GM12875 (cell line): ENCODE results near the gene UVSSA.
A peak's percentile ranks its signal among the peaks of the same experiment; 100 is the strongest.
"Not testable (repeated sequence)": the region's sequence is repeated elsewhere in the genome, so short reads cannot be mapped to it uniquely, and the experiment has no call there.

Source experiments
- H3K4me3 ChIP-seq: one replicate; pipeline ENCODE4 v1.5.1; 2011; ENCODE audit warnings: low read depth, low read length, control low read depth
- TF ChIP-seq, protein P1 (sequence below): IDR thresholded peaks from 2 replicates; pipeline ENCODE4 v1.5.1; 2011; ENCODE audit warnings: low read depth, mild to moderate bottlenecking, control low read depth, inconsistent platforms, low read length, moderate library complexity, borderline replicate concordance; ENCODE audit not compliant: insufficient read depth

UVSSA gene

DNA sequence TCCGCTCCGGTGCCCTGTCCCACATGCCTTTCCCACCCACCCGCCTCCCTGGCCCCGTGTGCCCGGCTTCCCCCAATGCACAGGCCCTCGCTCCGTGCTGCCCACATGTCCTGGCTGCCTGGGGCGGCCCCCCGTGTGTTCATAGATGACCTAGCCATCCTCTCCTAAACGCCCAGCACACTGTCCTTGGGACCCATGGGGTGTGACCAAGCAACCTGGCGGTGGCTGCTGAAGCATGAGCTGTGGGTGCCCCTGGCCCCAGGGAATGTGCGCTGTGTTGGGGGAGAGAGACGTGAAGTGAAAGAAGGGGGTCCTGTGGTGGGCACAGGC is 29.0 kb upstream of the UVSSA start:
- TF ChIP-seq, protein P1, sequence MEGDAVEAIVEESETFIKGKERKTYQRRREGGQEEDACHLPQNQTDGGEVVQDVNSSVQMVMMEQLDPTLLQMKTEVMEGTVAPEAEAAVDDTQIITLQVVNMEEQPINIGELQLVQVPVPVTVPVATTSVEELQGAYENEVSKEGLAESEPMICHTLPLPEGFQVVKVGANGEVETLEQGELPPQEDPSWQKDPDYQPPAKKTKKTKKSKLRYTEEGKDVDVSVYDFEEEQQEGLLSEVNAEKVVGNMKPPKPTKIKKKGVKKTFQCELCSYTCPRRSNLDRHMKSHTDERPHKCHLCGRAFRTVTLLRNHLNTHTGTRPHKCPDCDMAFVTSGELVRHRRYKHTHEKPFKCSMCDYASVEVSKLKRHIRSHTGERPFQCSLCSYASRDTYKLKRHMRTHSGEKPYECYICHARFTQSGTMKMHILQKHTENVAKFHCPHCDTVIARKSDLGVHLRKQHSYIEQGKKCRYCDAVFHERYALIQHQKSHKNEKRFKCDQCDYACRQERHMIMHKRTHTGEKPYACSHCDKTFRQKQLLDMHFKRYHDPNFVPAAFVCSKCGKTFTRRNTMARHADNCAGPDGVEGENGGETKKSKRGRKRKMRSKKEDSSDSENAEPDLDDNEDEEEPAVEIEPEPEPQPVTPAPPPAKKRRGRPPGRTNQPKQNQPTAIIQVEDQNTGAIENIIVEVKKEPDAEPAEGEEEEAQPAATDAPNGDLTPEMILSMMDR: no peak
- no peak overlapping the region for H3K4me3 ChIP-seq

DNA sequence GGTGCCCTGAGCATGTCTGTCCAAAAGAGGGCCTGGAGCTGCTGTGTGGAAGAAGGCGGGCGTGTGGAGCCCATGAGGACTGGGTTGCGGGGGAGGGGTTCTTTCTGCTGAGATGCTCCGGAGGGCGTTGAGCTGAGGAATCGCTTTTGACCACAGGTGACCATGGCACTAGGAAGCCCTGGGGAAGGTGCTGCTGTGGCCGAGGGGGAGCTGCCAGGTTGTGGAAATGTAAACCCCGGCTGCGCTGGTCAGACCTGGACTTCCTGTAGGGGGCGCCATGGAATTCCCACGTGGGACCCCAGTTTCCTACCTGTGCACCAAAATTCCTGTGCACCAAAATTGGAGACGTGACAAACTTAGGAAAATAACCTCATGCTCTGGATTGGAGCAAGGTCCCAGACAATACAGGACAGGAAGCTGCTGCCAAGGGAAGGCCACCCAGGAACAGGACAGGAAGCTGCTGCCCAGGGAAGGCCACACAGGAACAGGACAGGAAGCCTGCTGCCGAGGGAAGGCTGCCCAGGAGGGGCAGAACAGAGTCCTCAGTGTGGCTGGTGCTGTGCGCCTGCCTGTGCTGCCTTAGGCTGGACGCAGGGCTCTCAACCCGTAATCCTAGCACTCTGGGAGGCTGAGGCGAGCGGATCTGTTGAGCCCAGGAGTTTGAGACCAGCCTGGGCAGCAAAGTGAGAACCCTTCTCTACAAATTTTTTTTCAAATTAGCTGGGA is 28.4 kb upstream of the UVSSA start:
- no peak overlapping the region for H3K4me3 ChIP-seq
- TF ChIP-seq, protein P1: peak; percentile 33; the same call in 1 of the 2 replicates

DNA sequence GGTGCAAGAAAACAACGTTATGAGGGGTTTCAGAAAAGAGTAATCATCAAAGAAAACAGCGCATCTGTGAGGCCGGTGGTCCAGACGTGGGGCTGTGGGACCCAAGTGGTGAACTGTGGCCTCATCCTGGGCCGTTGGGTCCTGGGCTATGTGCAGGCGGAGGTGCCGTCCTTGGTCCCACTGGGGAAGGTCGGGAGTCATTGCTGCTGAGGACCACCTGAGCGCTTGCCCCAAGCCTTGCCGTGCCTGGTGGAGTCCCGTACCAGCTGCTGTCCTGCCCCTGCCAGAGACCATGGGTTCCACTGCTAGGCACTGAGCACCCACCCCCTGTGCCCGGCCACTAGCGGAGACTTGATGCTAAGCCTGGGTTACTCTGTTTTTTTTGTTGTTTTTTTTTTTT is 25.5 kb upstream of the UVSSA start:
- TF ChIP-seq, protein P1: no peak

DNA sequence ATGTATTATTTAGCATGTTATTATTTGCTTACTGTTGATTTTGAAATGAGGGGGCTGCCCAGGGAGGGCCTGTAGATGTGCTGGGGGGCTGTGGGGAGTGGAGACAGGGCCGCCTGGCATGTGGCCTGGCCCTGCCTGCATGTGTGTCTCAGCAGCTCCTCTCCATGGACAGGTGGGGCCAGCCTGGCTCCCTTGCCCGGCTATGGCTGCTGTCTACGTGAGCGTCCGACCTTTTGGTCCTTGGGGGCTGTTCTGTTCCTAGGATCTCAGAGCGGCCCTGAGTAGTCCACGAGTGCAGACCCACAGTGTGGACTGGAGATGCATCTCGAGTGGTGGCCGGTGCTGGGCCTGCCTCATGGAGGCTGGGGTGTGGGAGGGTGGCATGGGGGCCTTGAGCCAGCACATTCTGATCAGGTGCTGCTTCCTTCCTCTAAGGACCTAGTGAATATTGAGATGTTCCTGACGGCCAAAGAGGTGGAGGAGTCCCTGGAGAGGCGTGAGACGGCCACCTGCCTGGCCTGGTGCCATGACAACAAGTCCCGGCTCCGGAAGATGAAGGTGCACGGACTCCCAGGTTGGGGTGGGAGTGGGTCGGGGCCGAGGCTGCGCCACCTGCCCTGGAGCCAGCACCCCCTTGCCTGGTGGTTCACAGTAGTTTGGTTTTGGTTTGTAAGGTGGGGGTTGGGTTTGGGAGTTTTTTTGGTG is 24.9 kb upstream of the UVSSA start:
- TF ChIP-seq, protein P1: no peak

More for the DNA sequence above, 25.5 kb upstream of the UVSSA start:
- H3K4me3 ChIP-seq: no peak overlapping the region

DNA sequence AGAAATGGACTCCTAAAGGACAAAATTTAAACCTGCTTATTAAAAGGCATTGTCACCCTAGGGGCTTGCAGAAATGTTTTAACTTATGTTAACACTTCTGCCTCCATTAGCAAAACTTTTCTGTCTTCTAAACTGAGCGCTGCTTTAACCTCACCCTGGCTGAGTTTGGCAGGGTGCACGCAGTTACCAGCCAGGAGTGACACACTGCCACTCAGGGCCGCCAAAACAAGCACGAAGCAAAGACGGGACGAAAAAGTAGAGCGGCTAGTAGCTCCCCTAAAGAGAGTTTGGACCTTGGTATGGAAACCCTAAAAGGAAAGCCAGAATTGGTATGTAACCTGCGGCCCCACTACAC is 23.8 kb upstream of the UVSSA start:
- TF ChIP-seq, protein P1: no peak
- H3K4me3 ChIP-seq: no peak overlapping the region

More for the DNA sequence above, 24.9 kb upstream of the UVSSA start:
- no peak overlapping the region for H3K4me3 ChIP-seq

DNA sequence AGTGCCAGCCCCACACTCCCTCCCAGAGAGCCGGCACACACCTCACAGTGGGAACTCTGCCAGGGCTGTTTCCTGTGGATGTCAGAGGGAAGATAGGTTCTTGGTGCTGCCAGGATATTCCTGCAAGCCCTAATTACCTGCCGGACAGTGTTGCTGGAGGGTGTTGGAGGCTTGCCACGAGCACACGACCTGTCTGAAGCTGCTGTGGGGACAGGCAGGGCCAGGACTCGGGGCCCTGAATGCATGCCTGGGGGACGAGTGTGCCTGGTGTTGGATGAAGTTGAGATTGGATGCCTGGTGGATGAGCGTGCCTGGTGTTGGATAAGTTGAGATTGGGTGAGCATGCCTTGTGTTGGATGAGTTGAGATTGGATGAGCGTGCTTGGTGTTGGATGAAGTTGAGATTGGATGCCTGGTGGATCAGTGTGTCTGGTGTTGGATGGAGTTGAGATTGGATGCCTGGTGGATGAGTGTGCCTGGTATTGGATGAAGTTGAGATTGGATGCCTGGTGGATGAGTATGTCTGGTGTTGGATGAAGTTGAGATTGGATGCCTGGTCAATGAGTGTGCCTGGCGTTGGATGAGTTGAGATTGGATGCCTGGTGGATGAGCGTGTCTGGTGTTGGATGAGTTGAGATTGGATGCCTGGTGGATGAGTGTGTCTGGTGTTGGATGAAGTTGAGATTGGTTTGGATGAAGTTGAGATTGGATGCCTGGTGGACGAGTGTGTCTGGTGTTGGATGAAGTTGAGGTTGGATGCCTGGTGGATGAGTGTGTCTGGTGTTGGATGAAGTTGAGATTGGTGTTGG is 23.2 kb upstream of the UVSSA start:
- TF ChIP-seq, protein P1: no peak
- H3K4me3 ChIP-seq: no peak overlapping the region

DNA sequence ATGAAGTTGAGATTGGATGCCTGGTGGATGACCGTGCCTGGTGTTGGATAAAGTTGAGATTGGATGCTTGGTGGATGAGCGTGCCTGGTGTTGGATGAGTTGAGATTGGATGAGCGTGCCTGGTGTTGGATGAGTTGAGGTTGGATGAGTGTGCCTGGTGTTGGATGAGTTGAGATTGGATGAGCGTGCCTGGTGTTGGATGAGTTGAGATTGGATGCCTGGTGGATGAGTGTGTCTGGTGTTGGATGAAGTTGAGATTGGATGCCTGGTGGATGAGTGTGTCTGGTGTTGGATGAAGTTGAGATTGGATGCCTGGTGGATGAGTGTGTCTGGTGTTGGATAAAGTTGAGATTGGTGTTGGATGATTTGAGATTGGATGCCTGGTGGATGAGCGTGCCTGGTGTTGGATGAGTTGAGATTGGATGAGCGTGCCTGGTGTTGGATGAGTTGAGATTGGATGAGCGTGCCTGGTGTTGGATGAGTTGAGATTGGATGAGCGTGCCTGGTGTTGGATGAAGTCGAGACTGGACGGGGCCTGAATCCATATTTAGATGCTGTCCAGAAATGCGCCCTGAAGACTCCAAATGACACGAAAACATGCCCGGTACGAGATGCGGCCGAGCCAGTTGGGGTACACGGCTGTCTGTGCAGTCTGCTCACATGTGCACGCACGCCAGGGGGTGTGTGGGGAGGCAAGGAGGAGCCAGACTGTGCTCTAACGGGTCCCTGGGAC is 22.4 kb upstream of the UVSSA start:
- H3K4me3 ChIP-seq: not testable (repeated sequence)
